ENCODE data around the gene CLNK.
A peak's percentile ranks its signal among the peaks of the same experiment; 100 is the strongest.

The CLNK gene

DNA sequence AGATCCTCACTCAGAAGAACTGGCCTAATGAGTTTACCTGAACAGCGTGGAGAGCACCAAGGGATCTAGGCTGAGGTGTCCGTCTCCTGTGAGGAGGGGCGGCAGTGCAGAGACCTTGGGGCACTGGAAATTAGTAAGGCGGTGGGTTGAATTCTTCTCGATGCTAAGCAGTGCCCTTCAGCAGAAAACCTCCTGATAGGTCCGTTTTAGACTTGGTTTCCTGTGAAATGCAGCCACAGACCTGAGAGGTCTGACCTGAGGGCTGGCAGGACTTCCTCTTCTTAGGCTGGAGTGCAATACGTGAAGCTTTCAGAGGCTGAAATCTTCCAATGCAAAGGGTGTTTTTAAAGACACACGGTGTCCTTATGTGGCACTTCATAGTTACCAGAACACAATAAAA, at the start of gene CLNK:
Gene CLNK, minus strand, starts transcription at position 138 of the 400 bp plus-strand sequence. CDS start 16,899 bp downstream, outside the sequence.
- no peak for DNase-seq

DNA sequence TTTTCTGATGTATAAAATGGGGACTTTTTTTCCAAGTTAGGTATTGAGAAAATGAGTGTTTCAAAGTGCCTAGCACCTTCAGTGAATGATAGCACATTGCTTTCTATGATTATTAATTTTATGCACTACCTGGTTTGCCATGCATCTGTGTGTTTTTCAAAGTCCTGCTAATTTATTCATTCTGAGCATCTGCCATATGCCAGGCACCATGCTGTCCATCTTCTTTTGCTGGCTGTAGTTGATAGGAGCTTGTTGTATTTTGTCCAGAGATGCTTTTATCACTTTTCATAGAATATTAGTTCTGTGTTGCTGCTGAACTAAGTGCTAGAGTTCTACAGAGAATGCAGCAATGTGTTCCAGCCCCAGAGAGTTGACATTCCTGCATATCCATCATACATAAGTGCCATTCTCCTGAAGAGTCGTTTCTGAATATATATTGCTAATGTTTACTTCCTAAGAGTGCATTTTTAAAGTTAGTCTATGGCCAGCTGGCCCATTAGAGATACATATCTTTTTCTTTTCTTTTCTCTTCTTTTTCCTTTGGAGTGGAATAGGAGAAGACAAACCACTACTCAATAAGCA, 49.0 kb upstream of the CLNK start:
- DNase-seq = no peak

DNA sequence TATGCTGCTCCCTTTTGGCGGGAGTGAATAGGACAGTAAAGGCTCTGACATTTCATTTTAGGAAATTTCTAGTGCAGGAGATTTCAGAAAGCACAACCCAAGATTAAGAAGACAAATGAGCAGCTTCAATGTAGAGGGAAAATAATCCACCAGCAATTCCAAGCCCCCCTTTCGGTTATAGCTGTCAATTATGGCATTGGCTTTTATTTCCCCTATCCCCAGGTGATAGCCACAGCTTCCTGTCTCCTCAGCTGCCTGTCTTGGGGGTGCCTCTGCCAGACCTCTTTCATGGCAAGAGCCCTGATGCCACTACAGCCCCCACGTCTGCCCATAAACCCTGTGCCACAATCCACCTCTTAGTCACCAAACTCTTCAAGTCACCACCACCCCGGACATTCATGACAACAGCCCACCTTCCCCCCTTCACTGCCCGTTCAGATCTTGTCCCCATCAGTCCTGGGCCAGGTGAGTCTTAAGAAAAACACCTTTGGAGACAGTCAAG, 48.4 kb upstream of the CLNK start:
- DNase-seq = no peak

- DNase-seq = no peak
These were observed 47.8 kb upstream of the CLNK start for GRCh38 chr4:10732235-10732913.

GRCh38 chr4:10731690-10732089, 47.1 kb upstream of the CLNK start:
- DNase-seq = peak; percentile 36 to 73

- no peak for DNase-seq
These were observed 46.6 kb upstream of the CLNK start for GRCh38 chr4:10731162-10731561.

GRCh38 chr4:10730590-10730989, 46.0 kb upstream of the CLNK start:
- no peak for DNase-seq

DNA sequence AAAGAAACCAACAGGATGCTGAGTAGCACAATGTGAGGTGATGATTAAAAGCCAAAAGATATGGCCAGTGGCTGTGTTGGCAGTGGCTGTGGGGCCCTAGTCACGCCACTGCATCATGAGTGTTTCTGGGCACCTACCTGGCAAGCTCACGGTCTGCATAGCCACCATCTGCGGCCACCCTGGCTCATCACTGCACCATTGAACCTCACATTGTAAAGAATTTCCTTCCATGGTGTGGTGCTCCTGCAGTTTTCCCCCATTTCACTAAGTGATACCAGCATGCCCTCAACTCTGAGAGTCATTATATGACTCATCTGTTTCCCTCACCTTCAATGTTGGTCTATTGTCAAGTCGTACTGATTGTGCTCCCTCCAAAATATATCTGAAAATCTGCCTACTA, 45.5 kb upstream of the CLNK start:
- no peak for DNase-seq

- no peak for DNase-seq
These were observed 44.8 kb upstream of the CLNK start for GRCh38 chr4:10729366-10729765.

- DNase-seq = no peak
These were observed 43.4 kb upstream of the CLNK start for GRCh38 chr4:10728016-10728415.

- DNase-seq = no peak
These were observed 42.7 kb upstream of the CLNK start for GRCh38 chr4:10727140-10727880.

- DNase-seq = peak in 1 of 2 experiments; percentile 14
These were observed 38.4 kb upstream of the CLNK start for GRCh38 chr4:10722957-10723356.

DNA sequence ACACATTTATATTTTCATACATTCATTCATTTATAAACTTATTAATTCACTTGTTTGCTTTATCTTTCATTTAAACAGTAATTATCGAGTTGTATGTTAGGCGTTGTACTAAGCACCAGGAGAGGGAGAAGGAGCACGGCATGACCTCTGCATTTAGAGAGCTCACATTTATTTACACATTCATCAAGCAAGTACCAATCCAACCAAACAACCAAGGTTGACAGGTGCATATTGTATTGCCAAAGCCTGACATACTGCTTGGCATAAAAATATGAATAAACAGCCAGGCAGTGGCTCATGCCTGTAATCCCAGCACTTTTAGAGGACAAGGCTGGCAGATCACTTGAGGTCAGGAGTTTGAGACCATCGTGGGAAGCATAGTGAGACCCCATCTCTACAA, 37.0 kb upstream of the CLNK start:
- DNase-seq = no peak

DNA sequence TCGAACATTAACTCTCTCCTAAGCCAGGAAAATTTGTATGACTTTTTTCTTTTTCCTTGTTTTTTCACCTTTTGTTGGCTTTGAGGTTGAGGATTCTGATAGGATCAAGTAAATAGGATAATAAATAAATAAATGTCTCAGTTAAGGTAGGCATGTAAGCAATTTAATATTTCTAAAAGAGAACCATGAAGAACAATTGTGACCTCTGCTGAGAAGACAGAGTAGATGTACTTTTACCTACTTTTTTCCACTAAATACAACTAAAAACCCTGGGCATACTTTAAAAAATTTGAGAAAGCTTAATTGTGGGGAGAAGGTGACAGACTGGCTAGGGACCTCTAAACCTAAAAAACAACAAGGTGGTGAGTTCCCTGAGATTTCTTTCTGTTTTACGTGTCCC, 31.6 kb upstream of the CLNK start:
- DNase-seq = no peak

- no peak for DNase-seq
These were observed 31.1 kb upstream of the CLNK start for GRCh38 chr4:10715696-10716095.

DNA sequence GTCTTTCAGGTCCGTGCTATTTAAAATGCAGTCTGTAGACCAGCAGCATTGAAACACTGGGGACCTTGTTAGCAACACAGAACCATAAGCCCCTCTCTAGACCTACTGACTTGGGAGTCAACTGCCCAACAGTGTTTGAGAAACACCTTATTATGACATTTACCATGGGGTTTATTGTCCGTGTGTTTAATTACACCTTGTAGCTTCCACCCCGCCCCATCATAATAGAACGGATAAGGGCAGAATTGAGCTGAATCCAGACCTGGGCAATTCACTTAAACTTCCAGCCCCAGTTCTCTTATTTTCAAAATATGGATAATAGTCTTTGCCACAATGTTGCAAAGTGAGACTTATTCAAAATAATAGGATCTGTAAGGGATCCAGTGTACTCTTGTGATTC, 30.6 kb upstream of the CLNK start:
- DNase-seq = no peak

DNA sequence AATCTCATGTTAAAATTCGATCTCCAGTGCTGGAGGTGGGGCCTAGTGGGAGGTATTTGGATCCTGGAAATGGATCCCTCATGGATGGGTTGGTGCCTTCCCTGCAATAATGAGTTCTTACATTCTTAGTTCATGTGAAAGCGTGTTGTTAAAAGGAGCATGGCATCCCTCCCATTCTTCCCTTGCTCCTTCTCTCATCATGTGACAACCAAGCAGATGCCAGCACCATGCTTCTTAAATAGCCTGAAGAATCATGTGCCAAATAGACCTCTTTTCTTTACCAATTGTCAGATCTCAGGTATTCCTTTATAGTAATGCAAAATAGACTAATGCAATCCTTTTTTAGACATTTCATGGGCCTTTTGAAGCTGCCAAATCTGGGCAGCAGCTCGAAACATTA, 29.0 kb upstream of the CLNK start:
- DNase-seq = no peak

DNA sequence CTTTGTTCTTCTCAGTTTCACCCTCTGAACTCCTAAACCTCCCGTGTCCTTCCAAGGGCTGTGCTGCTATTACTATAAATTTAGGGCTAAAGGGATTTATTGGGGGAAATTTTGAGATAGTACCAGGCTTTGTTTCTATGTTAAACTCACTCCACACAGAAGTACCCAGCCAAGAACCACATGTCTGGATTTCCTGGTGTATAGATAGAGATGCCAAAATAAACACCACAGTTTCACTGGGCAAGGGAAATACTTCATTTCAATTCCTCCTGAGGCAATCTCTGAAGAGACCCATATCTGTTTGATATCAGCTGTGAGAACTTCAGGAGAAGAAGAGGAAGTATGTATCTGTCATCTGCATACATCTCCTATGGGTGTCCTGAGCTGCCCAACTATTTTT, 21.7 kb upstream of the CLNK start:
- no peak for DNase-seq

DNA sequence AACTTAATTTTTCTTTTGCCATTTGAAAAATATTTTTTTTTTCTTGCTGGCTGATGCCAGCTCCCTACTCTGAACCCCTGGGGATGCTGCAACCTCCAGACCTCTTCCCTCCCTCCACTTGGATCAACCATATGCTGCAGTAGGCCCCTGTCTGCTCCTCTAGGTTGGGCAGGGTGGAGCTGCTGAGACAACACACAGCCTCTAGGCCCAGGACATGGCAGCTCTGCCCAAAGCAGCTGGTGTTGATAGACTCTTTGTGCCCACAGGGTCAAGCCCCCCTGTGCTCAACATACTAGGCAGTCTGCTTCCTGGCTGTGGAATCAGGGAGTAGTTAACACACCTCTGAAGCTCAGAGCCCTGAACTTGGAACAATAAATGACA, 19.9 kb upstream of the CLNK start:
- DNase-seq = no peak

GRCh38 chr4:10703766-10704429, 19.3 kb upstream of the CLNK start:
- no peak for DNase-seq

DNA sequence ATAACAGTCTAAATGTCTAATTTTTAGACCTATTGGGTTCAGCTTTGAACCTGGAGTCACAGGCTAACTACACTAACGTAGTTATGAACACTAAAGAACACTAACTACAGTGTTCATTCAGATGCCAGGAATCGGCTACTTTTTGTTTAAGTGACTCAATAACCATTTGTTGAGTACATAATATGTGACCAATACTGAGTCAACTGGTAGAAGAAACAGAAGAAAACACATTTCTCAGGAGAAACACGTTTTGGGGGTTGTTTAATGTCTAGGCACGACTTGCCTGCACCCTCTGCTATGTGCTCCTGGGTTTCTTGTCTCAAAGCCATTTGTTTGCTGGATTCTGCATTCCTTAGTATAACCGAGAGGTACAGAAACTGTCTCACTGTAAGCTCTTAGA, 18.6 kb upstream of the CLNK start:
- no peak for DNase-seq

DNA sequence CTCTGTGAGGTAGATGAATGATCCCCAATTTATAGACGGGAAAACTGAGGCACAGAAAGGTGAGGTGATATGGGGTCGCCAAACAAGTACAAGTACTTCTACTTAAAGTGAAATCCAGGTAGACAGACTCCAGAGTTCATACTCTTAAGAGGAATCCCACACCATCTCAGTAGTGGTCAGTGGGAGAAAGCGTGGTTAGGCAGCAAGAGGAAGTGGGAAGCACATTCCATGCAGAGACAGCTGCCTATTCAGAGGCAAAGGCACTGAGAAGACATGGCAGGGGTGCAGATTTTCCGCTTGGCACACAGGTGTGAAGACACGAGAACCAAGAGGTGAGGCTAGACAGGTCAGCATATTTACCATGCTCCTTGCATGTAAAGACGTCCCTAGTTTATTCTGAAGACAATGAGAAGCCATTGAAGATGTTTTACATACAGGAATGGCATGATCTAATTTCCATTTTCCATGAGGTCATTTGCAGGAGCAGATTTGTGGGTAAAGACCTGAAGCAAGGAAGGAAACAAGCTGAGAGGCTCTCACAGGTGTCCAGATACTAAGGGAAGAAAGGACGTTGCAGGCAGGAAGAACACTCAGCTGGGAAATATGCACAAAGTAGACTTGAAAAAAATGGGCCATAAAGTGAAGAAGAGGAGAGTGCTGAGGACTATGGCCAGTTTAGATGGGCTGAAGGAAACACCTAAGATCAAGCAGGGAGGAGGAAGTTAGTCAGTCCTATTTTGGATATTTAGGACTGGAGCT, 17.3 kb upstream of the CLNK start:
- DNase-seq = no peak

GRCh38 chr4:10701161-10701560, 16.6 kb upstream of the CLNK start:
- DNase-seq = no peak

All from NCI-H526 (cell line).